GM20431 (cell line): Measurements from ENCODE around the gene CSF2RB.

Experiments
- in situ Hi-C: fragments of 300-500 bp; cut with MseI, MboI; formaldehyde crosslinking; loops from one replicate; pipeline ENCODE4 v1.15.0; 2020; ENCODE audit warnings: low sequenced_read_pairs; ENCODE audit not compliant: unreplicated experiment

The CSF2RB gene

DNA sequence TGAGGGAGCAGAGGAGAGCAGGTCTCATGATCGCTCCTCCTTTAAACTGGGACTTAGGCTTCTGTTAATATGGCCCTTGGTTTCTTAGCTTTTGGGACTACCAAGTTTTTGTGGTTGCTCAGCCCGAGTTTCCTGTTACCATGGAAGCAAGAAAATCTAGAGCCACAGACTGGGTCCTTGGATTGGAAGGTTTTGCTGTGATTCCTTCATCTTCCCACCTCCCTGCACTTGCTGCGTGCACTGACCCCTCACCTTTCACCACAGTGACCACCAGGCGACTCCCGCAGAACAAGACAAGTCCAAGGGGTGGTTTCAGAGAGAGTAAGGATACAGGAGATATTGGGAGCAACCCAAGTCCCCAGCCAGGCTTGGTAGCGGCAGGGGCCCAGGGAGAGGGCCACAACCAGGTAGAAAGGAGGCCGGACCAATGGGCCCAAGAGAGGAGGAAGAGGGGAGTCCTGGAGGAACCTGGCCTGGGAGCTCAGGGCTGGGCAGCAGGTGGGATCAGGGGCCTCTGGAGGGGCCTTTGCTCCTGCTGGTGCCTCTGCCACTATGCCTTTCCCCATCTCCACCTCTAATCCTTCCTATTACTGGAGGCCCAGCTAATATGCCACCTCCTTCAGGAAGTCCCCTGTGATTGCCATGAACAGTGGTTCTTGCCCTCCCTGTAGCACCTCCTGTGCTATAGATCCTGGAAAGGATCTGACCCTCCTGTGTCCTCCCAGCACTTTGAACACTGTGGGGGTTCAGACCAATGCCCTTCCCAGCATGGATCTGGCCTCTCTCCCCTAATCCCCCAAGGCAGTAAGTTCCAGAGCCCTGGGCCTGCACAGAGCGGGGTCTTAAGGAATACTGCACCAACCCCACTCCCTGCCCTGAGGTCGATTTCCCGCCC, 21.2 kb downstream of the CSF2RB start:
- in situ Hi-C loops, result no loop called here

DNA sequence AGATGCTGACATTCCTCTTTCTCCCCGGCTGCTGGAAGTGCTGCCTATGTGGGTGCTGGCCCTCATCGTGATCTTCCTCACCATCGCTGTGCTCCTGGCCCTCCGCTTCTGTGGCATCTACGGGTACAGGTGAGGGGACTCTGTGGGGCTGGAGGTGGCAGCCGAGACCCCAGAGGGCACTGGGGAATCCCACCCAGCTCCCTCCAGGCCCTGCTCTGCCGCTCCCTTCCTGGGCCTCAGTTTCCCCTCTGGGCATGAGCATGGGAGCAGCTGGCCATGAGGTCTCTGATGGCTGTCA, 21.8 kb downstream of the CSF2RB start:
- in situ Hi-C loops, result no loop called here

DNA sequence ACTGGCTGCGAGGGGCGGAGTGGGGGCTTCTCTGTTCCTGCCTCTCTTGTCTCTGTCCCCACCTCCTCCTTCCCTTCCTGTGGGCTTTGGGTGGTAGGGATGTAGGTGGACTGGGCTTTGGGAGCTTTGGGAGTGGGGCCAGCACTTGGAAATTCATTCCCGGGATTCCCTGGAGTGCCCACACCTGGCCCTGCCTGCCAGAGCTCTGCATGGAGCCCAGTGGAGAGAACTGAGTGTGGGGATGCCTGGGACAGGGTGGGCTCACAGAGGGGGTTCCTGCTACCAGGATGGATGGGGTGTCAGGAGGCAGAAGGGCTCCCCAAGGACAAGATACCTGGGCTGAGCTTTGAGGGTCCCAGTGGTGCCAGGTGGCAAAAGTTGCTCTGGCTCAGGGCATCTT, 22.3 kb downstream of the CSF2RB start:
- in situ Hi-C loops, result no loop called here

DNA sequence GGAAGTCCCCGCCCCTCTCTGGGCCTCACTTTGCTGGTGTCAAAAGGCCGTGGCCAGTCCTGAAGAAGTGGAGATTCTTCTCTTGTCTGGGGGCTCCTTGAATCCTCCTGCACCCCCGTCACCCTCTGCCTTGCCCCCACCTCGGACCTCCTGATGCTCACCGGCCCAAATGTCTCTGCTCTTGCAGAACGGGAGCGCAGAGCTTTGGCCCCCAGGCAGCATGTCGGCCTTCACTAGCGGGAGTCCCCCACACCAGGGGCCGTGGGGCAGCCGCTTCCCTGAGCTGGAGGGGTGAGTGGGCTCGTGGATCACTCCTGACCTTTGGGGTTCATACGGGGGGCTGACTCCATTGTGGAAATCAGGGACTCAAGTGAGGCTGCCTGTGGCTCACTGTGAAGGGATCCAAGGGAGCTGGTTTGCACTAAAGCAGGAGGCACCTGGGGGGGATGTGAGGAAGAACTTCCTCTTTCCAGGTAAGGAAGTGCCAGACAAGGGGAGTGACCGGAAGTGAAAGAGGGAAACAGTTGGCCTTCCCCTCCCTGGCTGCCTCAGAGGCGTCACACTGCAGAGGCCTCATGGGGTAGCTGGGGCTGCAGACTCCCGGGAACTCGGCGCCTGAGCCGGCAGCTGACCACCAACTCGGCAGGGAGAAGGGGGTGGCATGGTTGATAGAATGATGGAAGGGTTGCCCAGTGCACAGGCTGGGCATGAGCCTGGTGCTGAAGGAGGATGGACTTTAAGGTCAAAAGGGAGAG, 23.1 kb downstream of the CSF2RB start:
- in situ Hi-C loops, result no loop called here

DNA sequence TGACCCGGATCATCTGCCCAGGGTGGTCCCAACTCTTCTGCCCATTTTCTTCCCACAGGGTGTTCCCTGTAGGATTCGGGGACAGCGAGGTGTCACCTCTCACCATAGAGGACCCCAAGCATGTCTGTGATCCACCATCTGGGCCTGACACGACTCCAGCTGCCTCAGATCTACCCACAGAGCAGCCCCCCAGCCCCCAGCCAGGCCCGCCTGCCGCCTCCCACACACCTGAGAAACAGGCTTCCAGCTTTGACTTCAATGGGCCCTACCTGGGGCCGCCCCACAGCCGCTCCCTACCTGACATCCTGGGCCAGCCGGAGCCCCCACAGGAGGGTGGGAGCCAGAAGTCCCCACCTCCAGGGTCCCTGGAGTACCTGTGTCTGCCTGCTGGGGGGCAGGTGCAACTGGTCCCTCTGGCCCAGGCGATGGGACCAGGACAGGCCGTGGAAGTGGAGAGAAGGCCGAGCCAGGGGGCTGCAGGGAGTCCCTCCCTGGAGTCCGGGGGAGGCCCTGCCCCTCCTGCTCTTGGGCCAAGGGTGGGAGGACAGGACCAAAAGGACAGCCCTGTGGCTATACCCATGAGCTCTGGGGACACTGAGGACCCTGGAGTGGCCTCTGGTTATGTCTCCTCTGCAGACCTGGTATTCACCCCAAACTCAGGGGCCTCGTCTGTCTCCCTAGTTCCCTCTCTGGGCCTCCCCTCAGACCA, 24.0 kb downstream of the CSF2RB start:
- in situ Hi-C loops, result no loop called here

DNA sequence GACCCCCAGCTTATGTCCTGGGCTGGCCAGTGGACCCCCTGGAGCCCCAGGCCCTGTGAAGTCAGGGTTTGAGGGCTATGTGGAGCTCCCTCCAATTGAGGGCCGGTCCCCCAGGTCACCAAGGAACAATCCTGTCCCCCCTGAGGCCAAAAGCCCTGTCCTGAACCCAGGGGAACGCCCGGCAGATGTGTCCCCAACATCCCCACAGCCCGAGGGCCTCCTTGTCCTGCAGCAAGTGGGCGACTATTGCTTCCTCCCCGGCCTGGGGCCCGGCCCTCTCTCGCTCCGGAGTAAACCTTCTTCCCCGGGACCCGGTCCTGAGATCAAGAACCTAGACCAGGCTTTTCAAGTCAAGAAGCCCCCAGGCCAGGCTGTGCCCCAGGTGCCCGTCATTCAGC, 24.6 kb downstream of the CSF2RB start:
- in situ Hi-C loops, result no loop called here

DNA sequence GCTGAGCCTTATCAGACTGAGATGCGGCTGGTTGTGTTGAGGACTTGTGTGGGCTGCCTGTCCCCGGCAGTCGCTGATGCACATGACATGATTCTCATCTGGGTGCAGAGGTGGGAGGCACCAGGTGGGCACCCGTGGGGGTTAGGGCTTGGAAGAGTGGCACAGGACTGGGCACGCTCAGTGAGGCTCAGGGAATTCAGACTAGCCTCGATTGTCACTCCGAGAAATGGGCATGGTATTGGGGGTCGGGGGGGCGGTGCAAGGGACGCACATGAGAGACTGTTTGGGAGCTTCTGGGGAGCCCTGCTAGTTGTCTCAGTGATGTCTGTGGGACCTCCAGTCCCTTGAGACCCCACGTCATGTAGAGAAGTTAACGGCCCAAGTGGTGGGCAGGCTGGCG, 25.5 kb downstream of the CSF2RB start:
- in situ Hi-C loops, result no loop called here

DNA sequence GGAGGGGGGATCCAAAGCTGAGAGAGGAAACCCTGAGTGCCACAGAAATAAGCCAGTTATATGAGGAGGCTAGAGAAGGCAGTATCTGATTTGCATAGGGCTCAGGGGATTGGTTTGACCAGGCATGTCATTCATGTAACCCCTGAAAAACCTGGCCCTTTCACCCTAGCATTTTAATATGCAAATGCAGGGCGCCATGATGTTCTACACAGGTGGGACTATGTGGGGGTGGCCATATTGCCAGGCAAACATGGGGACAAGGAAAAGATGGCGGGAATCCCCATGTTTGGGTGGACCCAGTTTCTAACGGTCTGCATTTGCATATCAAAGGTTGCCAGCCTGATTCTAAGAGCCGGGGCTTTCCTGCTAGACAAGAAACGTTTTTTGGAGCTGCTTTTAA, 27.2 kb downstream of the CSF2RB start:
- in situ Hi-C loops, result no loop called here

DNA sequence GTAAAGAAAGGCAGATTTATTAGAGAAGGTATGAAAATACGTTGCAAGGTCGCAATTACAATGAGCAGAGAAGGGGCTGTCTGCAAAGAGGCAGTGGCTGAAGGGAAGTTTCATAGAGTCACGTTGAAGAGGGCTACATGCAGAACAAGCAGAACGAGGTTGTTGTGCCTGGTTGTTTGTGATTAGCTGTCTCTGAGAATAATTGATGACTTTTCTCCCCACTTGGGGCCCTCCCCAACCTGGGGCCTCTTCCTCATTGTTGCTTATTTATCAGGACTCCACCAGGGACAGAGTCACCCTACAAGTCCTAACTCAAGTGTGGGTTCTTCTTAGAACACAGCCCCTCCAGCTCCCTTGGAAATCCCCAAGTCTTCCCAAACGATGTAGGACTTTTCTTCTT, 29.1 kb downstream of the CSF2RB start:
- in situ Hi-C loops, result no loop called here

DNA sequence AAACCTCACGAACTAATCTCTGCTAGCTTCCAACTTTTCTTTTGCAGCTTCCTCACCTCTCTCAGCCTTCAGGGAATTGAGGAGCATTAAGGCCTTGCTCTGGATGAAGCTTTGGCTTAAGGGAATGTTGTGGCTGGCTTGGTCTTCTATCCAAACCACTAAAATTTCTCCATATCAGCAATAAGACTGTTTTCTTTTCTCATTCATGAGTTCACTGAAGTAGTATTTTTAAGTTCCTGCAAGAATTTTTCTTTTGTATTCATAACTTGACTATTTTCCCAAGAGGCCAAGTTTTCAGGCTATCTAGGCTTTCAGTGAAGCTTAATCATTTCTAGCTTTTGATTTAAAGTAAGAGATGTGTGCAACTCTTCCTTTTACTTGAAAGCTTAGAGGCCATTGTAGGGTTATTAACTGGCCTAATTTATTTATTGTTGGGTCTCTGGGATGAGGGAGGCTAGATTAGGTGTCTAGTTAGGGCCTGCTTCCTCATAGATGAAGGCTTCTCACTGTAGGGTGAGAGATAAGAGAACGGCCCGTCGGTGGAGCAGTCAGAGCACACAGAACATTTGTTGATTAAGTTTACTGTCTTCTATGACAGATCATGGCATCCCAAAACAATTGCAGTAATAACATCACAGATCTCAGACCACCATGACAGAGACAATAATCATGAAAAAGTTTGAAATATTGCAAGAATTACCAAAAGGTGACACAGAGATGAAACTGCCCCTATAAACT, 33.2 kb downstream of the CSF2RB start:
- in situ Hi-C loops, result no loop called here

DNA sequence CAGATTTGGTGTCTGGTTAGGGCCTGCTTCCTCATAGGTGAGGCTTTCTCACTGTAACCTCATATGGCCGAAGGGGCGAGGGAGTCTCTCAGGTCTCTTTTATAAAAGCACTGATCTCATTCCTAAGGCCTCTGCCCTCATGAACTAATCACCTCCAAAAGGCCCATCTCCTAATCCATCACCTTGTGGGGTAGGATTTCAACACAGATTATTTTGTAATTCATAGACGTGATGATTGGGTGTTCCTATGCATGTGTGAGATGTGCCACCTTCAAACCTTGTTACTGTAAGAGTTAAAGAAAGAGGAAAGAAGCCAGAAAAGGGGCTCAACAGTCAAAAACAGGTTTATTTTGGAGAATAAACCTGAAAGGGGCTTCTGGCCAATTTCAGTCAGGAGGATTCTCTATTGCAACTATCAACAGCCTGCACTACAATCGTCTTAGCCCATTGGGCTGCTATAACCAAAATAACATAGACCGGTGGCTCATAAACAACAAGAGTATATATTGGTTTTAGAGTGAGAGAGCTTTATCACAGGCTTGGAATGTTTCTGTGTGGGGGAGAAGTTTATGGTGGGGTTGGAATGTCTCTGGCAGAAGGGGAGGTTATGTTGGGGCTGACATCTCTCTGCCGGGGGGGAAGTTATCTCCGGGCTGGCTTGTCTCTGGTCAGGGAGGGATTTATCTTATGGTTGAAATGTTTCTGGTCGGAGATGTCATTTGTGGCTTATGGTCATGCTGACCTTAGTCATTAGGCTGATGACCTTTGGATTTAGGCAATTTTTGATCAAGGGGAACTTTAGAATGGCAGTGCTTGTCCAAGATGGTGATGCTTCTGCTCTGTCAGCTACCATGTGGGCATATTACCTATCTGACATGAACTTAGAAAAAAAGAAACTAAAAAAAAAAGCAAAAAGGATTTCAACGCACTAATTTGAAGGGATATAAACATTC, 35.1 kb downstream of the CSF2RB start:
- in situ Hi-C loops, result no loop called here

DNA sequence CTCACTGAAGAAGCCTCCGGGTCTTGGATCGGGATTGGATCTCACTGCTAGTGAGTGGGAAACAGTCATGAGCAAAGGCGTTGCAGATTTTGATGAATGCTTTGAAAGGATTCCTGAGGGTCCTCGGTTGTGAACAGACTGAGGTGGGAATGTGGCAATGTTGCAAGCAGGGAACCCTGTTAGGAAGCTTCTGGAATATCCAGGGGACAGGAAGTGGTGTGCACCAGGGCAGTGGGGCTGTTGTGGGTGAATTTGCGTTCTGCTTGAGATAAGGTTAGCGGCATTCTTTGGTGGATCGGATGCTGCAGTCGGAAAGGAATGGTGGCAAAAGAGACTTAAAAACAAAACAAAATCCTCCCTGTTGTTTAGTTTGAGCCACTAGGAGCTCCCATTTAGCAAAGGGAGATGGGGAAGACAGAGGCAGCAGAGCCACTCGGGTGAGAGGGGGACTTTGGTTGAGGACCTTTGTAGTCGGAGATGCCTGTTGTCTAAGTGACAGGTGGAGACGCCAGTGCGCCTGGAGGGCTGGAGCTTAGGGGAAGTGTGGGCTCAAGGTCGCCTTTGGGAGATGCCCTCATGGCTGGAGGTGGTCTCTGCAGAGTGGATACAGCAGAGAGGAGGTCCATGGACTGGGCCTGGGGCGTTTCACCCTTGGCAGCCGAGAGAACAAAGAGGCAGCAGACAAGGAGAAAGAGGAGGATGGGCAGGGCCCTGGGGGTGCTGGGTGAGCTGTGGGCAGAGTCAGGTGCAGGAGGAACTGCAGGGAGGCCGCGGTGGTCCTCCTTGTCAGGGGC, 37.6 kb downstream of the CSF2RB start:
- in situ Hi-C loops, result no loop called here

DNA sequence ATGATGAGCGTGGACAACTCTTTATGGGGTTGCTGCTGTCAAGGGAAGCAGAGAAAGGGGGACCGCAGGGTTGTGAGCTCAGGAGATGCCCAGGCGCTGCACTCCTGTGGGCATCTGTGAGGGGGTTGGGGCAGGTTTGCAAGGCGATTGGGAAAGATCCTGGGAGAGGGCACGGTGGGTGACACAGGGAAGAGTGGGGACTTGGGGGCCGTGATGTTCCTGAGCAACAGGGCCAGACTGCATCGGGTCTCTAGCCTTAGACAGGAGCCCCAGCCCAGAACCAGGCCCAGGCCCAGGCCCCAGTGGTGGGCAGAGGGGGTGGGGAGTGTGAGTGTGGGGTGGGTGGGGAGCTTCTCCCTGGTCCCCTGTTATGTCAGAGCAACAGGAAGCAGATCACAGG, 38.3 kb downstream of the CSF2RB start:
- in situ Hi-C loops, result no loop called here

DNA sequence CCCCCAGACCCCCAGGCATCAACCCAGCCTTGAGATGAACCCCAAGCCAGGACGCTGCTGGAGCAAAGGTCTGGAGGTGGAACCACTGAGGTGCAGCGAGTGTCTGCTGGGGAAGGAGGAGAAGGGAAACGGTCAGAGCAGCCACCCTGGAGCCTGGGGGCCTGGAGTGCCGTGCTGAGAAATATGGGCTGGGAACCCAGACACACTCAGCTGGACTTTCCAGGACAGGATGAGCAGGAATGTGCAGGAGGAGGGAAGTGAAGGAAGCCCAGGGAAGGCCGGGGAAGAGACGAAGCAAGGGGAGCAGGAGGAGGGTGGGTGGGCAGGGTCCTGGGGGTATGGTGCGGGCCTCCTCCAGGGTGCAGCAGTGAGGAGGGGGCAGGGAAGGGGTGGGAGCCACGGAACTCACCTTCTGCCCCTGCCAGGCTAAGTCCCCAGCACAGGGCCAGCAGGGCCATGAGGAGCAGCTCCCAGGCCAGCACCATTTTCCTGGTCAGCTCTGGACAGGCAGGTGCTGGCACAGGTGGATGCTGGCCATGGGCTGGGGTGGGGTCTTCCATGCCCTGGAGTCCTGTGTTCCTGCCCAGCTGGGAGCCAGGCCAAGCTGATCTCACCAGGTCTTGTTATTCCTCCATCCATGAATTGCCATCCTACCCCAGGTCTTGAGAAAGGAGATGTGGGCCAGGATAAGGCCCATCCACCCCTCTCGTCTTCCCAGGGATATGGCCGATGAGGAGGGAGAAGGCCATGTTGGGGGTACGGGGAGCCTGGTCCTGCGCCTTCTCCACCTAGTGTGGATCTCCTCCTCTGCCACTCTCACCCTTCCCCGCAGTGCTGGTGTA, 40.0 kb downstream of the CSF2RB start:
- in situ Hi-C loops, result no loop called here

DNA sequence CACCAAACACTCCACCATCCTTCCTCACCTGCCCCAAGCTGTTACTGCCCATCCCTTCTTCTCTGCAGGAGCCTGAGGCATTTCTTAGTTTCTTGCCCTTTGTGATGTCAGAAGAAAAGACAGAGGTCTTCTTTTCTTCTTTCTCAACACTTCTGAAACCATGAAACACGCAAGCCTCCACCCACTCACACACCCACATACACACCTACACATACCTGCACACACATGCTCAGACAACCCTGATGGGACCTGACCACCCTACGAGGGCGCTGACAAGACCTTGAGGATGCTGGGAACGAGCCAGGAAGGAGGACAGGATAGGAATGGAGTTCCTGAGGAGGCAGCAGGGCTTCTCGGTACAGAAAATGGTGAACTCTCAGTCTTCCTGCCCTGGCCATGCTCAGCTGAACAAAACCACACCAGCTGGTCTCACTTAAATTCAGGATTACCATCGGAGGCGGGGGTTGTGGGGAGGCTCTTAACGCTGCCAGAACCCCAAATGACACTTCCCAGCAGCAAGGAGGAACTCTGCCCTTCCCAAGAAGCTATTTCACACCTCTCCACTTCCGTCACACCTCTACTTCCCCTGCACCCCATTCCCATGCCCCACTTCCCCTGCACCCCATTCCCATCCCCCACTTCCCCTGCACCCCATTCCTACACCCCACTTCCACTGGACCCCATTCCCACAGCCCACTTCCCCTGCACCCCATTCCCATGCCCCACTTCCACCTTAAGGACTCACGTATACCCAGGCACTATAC, 41.0 kb downstream of the CSF2RB start:
- in situ Hi-C loops, result no loop called here

DNA sequence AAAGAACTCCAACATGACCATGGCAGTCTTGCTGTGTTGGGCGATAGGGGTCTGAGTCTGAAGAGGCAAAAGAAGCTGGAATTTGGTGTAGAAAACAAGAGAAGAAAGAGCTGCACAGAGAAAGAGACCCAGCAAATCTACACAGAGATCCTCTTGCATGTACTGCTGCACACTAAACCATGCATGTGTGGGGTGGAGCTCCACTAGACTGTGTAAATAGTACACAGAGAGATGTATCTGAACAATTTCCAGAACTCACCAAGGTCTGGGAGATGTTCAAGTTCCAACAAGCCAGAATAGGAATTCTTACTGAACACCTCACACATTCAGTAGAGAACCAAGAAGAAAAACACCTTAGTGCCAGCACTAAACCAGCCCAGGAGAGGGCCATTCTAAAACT, 42.3 kb downstream of the CSF2RB start:
- in situ Hi-C loops, result no loop called here

DNA sequence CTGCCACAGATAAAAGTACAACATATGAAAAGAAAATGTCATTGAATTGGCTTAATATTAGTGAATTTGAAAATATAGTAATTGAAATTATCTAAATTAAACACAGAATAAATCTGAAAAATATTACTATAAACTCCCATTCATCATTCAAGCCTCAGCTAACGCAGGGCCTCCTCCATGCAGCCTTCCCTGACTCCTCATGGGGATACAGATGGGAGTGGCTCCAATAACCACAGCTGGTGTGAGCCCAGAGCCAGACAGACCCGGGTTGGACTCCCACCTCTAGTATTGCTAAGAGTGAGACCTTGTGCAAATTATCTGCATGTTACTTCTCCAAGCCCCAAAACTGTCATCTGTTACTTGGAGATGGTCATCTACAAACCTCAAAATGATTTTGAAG, 44.9 kb downstream of the CSF2RB start:
- in situ Hi-C loops, result no loop called here
